NCI-H128 (cell line): ENCODE data around the gene RSL1D1.
"Not testable (repeated sequence)": the region's sequence is repeated elsewhere in the genome, so short reads cannot be mapped to it uniquely, and the experiment has no call there.

ENCODE experiments used
- DNase-seq: peaks from one replicate; lab custom pipeline; 2025; ENCODE audit not compliant: unreplicated experiment; lab: John Stamatoyannopoulos, UW

Gene RSL1D1

DNA sequence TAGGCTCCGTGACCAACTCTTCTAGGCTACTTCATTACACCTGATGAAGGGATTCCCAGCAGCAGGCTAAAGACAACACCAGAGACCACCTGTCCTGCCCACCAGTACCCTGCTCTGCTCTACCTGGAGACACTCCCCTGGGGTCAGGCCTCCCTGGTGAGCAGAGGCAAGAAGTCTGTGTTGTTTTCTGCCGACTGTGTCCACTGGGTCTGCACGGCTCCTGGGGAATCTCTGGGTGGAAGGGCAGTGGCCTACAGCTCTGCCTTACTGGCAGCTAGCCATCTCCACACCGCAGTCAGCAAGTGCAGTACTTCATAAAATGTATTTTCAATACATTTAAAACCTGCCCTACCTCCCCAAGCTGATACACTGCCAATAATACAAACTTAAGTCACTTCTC, 6.8 kb downstream of the RSL1D1 start:
- no peak for DNase-seq

DNA sequence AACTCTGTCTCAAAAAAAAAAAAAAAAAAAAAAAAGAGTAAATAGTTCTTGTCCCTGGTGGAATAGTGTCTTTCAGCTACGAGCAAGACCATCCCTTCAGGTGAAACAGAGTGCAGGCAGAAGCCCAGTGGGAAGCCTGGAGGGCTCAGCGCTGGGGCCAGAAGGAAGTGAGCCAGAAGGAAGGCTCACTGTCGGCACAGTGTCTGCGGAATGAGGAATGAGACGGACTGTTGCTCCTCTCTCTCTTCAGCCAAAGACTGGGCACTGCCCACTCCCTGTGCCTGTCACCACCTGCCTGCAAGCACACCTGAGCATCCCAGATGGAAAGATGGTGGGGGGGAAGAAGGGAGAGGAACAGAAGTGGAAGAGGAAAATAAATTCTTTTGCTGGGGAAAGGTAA, 7.5 kb downstream of the RSL1D1 start:
- no peak for DNase-seq

DNA sequence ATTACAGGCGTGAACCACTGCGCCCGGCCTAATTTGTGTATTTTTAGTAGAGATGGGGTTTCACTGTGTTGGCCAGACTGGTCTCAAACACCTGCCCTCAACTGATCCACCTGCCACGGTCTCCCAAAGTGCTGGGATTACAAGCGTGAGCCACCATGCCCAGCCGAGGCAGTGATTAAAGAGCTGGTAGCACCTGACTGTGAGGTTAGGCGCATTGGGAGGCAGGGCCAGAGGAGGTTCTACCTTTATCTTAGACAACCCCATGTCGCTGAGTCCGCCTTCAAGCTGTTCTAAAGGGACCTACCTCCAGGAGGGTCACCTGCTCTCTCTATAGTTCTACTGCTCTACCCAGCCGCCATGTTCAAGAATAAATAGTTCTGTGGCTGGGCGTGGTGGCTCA, 8.1 kb downstream of the RSL1D1 start:
- no peak for DNase-seq

DNA sequence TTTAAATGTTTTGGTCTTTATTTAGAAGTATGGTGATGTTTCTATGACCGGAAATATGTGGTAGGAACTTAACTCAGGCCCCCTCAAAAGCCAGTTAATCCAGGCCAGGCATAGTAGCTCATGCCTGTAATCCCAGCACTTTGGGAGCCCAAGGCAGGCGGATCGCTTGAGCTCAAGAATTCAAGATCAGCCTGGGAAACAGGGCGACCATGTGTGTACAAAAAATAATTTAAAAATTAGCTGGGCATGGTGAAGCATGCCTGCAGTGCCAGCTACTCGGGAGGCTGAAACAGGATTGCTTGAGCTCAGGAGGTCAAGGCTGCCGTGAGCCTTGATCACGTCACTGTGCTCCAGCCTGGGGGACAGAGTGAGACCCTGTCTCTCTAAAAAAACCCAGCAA, 10.3 kb downstream of the RSL1D1 start:
- DNase-seq: no peak

DNA sequence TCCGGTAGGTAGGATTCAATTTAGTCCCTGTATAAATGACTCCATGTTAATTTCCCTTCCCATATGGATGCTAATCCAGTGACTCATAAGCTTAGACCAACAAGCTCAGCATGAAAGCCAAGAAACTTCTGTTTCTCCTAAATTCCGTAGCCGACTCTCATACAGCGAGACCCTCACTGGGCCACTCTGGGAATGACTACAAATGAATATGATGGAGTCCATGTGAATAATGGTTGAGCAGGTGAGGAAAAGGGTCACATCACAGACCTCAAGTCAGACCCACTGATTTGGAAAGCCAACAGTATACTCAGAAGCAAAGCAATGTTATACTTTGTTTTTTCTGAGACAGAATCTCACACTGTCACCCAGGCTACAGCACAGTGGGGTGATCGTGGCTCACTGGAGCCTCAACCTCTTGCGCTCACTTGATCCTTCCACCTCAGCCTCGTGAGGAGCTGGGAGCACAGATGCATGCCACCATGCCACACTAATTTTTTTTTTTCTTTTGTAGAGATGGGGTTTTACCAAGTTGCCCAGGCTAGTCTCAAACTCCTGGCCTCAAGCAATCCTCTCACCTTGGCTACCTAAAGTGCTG, 14.6 kb downstream of the RSL1D1 start:
- DNase-seq: no peak

DNA sequence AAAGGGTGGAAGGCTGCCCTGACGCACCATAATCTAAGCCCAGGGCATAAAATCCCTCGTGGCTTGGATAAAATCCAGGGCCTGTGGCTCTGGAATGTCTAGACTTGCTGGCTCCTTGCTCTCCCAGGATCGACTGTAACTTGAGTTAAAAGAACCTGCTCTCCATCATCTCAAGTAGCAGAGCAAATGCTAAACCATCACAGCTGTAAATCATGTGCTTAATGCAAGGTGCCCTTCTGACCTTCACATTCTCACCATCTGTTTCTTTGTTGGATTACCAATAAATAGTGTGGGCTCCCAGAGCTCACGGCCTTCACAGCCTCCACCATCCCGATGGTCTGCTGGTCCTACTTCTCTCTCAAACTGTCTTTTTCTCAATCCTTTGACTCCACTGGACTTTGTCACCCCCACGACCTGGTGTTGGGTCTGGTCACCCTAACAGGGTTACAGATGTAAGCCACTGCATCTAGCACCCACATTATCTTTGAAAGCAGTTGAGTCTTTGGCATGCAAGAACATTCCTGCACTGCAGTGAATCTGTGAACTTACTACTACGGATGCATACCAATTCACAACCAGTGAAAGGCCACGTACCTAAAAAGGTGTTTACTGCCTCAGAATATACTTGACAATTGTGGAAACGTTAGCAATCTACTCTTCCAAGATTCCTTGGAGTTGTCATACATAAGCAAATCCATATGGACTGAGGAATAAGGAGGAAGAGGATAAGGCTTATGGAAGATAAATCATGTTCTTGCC, 15.3 kb downstream of the RSL1D1 start:
- DNase-seq: no peak

DNA sequence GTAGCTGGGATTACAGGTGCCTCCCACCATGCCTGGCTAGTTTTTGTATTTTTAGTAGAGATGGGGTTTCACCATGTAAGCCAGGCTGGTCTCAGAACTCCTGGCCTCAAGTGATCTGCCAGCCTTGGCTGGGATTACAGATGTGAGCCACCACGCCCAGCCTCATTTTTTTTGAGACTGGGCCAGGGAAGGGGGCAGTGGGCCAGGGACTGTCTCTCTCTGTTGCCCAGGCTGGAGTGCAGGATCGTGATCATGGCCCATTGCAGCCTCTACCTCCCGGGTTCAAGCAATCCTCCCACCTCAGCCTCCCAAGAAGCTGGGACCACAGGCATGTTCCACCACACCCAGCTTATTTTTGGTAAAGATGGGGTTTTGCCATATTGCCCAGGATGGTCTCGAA, 16.0 kb downstream of the RSL1D1 start:
- DNase-seq: no peak

DNA sequence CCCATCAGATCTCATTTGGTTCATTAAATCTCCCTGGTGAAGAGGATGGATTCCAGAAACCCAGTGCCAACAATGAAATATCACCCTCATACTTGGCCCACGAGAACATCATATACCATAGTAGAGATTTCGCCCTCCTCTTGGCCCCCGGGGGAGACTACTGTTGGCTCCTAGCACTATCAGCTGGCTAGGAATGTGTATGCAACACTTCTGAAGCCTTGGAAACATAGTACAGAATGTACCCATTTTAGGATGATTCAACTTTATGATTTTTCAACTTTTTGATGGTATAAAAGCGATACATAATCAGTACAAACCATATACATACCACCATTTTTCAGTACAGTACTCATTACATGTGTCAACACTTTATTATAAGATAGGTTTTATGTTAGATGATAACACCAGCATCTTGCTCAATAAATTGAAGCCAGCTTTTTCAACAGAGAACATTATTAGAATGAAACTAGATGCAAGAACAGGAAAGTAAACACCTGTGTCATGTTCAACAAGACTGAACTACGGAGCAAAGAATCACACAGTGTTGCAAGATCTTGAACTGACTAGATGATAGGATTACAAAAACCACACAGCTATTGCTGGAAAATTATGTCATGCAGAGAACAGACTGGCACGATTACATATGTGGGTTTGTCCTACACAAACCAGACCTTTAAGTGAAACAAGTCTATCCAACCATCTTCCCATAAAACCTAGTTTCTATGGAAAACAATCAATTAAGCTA, 17.2 kb downstream of the RSL1D1 start:
- no peak for DNase-seq

DNA sequence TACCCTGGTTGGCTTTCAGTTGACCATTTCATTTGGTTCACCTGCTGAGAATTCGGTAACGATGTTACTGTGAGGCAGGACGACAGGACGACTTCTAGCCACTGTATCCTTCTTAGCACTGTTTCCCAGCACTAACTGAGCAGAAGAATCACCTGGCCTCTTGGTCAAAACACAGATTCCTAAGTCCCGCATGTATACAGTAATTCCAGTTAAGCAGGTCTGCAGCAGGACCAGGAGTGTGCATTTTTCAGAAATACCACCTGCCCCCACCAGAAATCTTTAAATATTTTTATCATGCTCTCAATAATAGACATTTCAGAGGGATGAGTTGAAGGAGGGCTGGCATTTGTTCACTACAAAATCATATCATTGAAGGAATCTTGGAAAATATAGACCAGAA, 22.6 kb downstream of the RSL1D1 start:
- no peak for DNase-seq

DNA sequence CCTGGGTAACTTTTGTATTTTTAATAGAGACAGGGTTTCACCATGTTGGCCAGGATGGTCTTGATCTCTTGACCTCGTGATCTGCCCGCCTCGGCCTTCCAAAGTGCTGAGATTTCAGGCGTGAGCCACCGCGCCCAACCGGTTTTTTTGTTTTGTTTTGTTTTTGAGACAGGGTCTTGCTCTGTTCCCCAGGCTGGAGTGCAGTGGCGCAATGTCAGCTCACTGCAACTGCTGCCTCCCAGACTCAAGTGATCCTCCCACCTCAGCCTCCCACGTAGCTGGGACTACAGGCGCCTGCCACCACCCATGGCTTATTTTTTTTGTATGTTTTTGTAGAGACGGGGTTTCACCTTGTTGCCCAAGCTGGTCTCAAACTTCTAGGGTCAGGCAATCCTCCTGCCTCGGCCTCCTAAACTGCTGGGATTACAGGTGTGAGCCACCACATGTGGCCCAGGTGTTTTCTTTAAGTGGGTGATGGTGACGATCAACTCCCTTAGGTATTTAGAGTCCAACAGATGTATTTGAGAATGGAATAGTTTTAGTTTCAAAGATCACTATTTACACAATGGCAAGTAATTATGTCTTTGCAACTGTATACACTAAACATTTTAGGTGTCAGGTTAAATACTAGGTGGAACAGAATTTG, 25.7 kb downstream of the RSL1D1 start:
- DNase-seq: not testable (repeated sequence)

DNA sequence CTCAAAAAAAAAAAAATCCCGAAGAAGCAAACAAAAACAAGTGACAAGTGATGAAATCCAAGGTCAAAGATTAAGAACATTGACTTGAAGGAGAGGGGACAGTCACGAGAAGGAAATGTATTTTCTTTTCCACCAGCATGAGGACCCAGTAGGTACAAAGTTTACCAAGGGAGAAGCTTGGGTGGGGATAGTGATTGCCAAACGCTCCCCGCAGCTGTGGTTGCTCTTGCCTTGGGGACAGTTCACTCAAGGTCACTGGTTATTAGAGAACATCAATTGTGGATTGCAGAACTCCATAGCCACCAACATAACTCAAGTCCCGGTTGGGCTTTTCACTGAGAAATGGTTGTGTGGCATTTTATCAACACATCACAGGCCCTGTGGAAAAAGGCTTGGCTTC, 27.0 kb downstream of the RSL1D1 start:
- no peak for DNase-seq

DNA sequence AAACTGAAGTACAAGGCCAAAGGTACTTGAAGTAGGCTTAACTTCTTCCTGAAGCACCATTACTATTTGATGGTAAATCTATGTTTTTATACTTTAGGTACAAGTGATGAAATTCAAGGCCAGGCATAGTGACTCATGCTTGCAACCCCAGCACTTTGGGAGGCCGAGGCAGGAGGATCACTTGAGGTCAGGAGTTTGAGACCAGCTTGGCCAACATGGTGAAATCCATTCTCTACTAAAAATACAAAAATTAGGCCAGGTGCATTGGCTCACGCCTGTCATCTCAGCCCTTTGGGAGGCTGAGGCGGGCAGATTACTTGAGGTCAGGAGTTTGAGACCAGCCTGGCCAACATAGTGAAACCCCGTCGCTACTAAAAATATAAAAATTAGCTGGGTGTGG, 27.7 kb downstream of the RSL1D1 start:
- not testable (repeated sequence) for DNase-seq

DNA sequence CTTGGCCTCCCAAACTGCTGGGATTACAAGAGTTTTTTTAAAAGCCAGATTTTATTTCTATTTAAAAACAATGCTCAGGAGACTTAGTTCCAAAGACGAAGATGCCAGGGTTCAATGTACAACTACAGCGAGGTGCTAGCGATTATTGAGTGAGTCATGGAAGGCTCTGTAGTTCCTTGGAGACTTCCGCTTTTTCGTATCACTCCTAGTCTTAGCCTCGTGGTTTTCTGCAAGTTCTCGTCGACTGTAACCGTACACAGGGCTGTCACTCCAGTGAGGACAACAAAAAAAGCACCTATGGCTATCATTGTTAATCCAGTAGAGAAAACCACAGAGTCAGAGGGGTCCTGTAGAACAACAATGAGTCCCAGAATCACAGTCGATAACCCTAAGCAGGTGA, 31.5 kb downstream of the RSL1D1 start:
- no peak for DNase-seq

DNA sequence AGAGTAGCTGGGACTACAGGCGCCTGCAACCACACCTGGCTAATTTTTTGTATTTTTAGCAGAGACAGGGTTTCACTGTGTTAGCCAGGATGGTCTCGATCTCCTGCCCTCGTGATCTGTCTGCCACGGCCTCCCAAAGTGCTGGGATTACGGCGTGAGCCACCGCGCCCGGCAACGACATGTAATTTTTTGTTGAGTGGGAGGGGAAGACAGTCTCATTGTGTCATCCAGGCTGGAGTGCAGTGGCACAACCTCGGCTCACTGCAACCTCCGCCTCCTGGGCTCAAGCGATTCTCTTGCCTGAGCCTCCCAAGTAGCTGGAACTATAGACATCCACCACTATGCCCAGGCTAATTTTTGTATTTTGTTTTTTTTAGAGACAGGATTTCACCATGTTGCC, 32.4 kb downstream of the RSL1D1 start:
- DNase-seq: not testable (repeated sequence)

DNA sequence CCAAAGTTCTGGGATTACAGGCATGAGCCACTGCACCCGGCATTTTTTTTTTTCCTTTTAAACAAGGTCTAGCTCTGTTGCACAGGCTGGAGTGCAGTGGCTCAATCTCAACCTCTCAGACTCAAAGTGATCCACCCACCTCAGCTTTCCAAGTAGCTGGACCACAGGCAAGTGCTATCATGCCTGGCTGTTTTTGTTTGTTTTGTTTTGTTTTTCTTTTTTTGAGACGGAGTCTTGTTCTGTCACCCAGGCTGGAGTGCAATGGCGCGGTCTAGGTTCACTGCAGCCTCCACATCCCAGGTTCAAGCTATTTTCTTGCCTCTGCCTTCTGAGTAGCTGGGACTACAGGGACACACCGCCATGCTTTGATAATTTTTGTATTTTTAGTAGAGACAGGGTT, 35.2 kb downstream of the RSL1D1 start:
- no peak for DNase-seq

DNA sequence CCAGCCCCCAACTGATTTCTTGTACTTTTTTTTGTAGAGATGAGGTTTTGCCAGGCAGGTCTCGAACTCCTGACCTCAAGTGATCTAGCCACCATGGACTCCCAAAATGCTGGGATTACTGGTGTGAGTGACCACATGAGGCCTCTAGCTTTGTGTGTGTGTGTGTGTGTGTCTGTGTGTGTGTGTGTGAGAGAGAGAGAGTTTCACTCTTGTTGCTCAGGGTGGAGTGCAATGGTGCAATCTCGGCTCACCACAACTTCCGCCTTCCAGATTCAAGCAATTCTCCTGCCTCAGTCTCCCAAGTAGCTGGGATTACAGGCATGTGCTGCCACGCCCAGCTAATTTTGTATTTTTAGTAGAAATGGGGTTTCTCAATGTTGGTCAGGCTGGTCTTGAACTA, 36.5 kb downstream of the RSL1D1 start:
- not testable (repeated sequence) for DNase-seq

DNA sequence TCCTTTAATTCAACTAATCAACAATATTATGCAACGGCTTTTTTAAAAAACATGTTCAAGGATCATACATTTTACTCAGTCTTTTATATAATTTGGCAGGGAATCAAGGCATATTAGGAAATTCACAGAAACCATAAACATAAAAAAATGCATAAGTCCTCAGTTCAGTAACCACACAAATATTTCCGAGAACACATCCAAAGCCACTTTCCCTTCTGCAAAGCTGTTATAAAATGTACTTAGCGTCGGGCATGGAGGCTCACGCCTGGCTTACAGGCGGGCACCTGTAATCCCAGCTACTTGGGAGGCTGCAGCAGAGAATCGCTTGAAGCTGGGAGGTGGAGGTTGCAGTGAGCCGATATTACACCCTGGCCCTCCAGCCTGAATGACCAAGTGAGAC, 44.6 kb downstream of the RSL1D1 start:
- no peak for DNase-seq

DNA sequence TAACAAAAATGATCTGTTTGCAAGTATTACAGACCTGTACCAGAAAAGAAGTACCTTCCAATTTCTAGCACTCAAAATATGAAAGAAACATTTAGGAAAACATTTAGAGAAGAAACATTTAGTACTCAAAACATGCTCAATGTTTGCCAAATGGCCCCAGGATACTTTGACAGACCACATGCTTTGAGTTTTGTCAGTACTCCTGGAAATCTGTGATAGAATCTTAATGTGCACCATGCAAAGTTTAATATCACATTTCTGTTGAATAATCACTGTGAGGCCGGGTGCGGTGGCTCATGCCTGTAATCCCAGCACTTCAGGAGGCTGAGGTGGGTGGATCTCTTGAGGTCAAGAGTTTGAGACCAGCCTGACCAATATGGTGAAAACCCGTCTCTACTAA, 45.8 kb downstream of the RSL1D1 start:
- DNase-seq: no peak

DNA sequence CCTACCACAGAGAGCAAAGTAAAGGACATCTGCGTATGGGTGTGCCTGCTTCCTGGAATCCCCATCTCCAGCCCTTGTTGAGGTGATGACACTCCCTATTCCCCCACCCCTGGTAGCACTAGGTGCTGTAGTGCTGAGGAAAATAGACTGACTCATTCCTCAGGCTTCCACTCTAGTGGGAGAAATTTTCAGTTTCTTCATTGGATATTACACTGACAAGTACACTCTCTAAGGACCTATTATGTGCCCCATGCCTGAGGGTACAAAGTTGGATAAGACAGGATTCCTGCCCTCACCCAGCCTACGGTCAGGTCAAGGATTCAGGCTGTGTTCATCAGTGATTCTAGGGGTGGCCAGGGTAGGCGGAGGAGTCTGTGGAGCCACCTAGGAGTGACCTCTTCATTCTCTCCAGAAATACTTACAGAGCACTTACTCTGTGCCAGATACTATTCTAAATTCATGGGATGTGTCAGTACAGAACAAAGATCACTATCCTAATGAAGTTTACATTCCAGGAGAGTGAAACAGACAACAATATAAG, 49.8 kb downstream of the RSL1D1 start:
- no peak for DNase-seq

DNA sequence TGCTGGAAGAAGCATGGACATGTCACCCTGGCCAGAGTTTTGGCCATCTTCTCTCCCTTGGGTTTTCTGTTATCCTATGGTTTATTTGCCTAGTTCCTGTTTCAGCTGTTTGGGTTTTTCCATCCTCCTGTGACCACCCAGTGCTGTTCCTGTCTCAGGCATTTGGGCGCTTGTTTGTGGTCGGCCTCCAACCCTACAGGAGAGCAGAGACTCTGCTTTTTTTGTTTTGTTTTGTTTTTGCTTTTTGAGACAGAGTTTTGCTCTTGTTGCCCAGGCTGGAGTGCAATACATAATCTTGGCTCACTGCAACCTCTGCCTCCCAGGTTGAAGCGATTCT, 51.0 kb downstream of the RSL1D1 start:
- no peak for DNase-seq

DNA sequence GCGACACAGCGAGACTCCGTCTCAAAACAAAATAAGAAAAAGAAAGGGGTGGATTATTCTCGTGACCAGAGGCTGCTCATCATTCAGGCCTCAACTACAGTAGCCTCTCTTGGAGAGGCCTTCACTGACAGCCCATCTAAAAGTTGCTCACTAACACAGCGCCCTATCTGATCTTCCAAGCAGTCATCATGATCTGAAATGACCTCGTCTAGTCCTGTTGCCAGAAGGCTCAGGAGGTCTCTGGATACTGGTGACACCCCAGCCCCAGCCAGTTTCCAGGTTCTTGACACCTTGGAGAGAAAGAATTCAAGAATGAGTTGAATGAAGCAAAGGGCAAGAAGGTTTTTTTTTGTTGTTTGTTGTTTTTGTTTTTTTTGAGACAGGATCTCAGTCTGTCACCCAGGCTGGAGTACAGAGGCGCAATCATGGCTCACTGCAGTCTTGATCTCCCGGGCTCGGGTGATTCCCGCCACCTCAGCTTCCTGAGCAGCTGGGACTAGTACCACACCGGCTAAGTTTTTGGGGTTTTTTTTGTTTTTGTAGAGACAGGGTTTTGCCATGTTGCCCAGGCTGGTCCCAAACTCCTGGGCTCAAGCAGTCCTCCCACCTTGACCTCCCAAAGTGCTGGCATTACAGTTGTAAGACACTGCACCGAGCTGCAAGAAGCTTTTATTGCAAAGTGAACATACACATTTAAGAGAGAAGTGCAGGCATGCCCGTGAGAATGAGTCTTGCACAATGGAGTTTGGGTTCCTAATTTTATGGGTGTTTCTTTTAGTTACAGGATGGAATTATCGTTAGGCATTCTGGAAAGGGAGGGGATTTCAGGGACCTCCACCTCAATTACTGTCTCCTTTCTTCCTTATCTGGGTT, 51.6 kb downstream of the RSL1D1 start:
- no peak for DNase-seq
